ENCODE results near the gene CRISP2. TPM values are rescaled to one million over a fixed set of nuclear protein-coding genes. Genes with fewer than 3 reads are reported as not detected.

Gene CRISP2
- total and polyA plus RNA-seq, 2 donors (not counting 3 experiments of a cell fraction or from before 2014, with no cell fraction given) = not detected

DNA sequence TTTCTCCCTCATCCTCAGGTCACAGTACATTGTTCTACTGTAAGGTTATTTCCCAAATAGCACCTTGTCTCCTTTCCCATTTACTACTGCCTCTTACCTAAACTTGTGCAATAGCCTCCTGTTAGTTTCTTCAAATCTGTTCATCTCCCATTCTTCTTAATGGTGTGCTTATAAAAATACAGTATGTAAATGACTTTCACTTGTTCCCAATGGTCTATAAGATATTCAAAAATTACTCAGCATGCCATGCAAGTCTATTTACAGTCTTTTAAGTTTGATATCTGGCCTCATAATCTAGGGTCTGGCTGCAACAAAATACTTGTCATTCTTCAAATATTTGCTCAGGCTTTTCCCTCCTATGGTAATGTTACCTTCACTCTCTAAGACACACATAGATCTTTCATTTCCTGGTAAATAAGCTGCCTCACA lies 45.2 kb downstream of the CRISP2 start:
- Histone ChIP-seq H3K79me2 (ENCODE audit: control insufficient read depth, insufficient read depth, low read length) (no peaks in the 10 kb centered on the region), H3K4me3 (replicated peaks in 1 of 3; ENCODE audit: insufficient read depth in 1 of 3, low read depth in 1 of 3, low read length in 3 of 3) (no peak overlapping the region), H3K4me1 (ENCODE audit: control insufficient read depth, extremely low read depth, insufficient read depth, low read length) (no peaks in the 10 kb centered on the region), H3K27ac (ENCODE audit: insufficient read depth, low read depth, low read length) (no peak overlapping the region), H3K36me3 (ENCODE audit: control insufficient read depth in 2 of 2, extremely low read depth in 1 of 2, insufficient read depth in 2 of 2, low read length in 2 of 2) (no peaks in the 10 kb centered on the region), H2AFZ (ENCODE audit: low read depth, low read length) (no peak overlapping the region), H3K9me3 (replicated peaks; ENCODE audit: control insufficient read depth, insufficient read depth, low read length) (no peaks in the 10 kb centered on the region), H4K20me1 (replicated peaks; ENCODE audit: control insufficient read depth, extremely low read depth, insufficient read depth, low read length) (no peaks in the 10 kb centered on the region), H3K27me3 (ENCODE audit: control insufficient read depth in 2 of 2, insufficient read depth in 2 of 2, low read length in 2 of 2) (no peaks in the 10 kb centered on the region), H3K9ac (replicated peaks; ENCODE audit: extremely low read depth, insufficient read depth, low read length) (no peak overlapping the region), H3K9me1 (replicated peaks; ENCODE audit: control insufficient read depth, extremely low read depth, insufficient read depth, low read length) (no peaks in the 10 kb centered on the region), H3K4me2 (ENCODE audit: insufficient read depth, low read length) (no peak overlapping the region)
- TF ChIP-seq EZH2 (IDR thresholded peaks at IDR 0.05; ENCODE audit: borderline replicate concordance, low read depth, low read length, severe bottlenecking) (no peak), GATA2 (IDR thresholded peaks at IDR 0.05; ENCODE audit: insufficient read depth, insufficient read length, low read depth, low read length) (no peak), POLR2A (IDR thresholded peaks at IDR 0.05; ENCODE audit: low read depth, low read length) (no peak), MYC (IDR thresholded peaks at IDR 0.05; ENCODE audit: low read depth, low read length) (no peak), JUN (IDR thresholded peaks at IDR 0.05; ENCODE audit: borderline replicate concordance, insufficient read depth, insufficient read length, low read depth) (no peak), FOS (IDR thresholded peaks at IDR 0.05; ENCODE audit: borderline replicate concordance, insufficient read depth, low read length) (no peak), POLR2AphosphoS5 (IDR thresholded peaks at IDR 0.05; ENCODE audit: insufficient read depth, low read depth, low read length) (no peak), MAX (IDR thresholded peaks at IDR 0.05; ENCODE audit: insufficient read depth, insufficient read length) (no peak)
- TF ChIP-seq, protein P1, sequence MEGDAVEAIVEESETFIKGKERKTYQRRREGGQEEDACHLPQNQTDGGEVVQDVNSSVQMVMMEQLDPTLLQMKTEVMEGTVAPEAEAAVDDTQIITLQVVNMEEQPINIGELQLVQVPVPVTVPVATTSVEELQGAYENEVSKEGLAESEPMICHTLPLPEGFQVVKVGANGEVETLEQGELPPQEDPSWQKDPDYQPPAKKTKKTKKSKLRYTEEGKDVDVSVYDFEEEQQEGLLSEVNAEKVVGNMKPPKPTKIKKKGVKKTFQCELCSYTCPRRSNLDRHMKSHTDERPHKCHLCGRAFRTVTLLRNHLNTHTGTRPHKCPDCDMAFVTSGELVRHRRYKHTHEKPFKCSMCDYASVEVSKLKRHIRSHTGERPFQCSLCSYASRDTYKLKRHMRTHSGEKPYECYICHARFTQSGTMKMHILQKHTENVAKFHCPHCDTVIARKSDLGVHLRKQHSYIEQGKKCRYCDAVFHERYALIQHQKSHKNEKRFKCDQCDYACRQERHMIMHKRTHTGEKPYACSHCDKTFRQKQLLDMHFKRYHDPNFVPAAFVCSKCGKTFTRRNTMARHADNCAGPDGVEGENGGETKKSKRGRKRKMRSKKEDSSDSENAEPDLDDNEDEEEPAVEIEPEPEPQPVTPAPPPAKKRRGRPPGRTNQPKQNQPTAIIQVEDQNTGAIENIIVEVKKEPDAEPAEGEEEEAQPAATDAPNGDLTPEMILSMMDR (IDR thresholded peaks at IDR 0.05; ENCODE audit: extremely low read depth in 1 of 2, insufficient read depth in 1 of 2, low read depth in 1 of 2, low read length in 2 of 2) = no peak
- no peak for DNase-seq (ENCODE audit: low read depth, low spot score)
- BruUV-seq (replicated peaks) = no TSS peak
- intact Hi-C loops (cut with micrococcal nuclease) (no loop called here), dilution Hi-C loops (cut with MboI; ENCODE audit: extremely low pct_ligation_motif_present, low sequenced_read_pairs) (no loop called here)
- CTCF ChIA-PET = no interaction called here
- POLR2A ChIA-PET = no interaction called here
- FAIRE-seq = no peak
